Fibroblast of skin of right quadriceps (primary cell): Measurements from ENCODE around the gene CABLES1.
A peak's percentile ranks its signal among the peaks of the same experiment; 100 is the strongest.
"Not testable (repeated sequence)": the region's sequence is repeated elsewhere in the genome, so short reads cannot be mapped to it uniquely, and the experiment has no call there.

Experiments used
- DNase-seq: peaks from one replicate; pipeline ENCODE4 v3.0.0-alpha.2; 2013

Gene CABLES1

DNA sequence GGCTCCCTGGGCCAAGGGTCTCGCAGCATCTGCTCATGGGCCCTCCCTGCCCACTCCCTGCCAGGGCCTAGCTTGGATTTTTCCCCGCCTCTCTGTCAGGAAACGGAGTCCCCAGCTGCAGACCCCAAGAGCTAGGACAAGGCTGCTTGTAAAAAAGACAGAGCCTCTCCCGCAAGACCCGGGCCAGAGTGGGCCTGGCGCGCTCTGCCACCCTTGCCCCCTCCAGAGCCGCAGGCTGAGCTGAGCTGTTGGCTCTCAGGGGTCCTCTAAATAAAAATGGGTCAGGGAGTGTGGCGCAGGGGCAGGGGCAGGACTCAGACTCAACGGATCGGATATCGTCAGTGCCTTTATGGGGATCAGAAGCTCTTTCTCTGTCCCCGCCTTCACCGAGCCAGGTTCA is 112.6 kb downstream of the CABLES1 start:
- no peak for DNase-seq

DNA sequence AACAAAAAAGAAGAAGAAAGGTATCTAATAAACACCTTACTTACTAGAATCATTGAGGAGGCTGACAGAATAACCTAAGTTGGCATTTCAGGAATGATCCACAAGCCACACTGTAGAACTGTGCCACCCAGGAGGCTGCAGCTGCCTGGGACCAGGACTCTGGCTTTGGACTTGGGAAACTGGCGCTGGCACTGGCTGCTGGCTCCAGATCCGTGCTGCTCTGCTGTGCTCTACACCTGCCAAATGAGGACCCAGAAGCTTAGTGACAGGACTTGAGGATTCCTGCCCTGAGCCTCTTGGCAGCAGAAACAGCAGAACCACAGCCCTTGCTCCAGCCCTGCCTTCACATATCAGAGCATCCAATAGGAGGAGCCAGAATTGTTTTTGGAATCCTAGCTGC is 113.5 kb downstream of the CABLES1 start:
- DNase-seq, result no peak

DNA sequence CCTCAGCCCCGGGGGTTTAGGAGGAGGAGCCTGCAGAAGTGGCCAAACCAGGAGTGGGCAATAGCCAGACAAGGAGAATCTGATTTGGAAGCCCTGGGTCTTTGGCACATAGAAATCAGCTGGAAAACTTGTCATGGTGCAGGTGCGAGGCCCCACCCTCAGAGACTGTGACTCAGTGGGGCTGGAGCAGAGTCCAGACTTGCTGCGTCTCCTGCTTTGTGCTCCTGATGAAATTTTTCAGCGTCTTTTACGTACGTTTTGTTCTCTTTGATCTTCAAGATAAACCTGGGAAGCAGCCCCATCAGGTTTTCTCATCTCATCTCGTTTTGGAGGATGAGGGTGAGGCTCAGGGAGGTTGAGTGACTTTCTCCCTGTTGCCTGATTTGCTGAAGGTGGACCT is 114.1 kb downstream of the CABLES1 start:
- no peak for DNase-seq

DNA sequence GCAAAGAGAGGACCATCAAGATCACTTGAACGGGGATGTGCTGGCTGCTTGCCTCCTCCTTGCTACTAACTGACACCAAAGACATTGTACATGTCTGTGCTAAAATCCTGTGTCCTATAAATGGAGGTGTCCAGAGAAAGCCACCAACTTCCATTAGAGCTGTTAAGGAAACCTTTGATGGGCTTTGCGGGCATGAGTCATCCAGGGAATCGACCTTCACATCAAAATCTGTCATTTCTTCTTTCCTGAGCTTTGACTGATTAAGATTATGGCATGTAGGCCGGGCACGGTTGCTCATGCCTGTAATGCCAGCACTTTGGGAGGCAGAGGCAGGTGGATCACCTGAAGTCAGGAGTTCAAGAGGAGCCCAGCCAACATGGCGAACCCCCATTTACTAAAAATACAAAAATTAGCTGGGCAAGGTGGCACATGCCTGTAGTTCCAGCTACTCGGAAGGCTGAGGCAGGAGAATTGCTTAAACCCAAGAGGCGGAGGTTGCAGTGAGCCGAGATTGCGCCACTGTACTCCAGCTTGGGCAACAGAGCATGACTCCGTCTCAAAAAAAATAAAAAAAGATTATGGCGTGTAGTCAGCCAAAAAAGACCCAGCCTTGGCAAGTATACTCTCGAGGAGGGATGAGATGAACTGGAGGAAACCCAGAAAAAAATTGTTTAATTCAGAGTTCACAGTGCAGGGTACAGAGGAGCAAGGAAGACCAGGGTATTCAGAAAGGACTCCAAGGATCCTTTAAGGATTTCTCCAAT is 115.8 kb downstream of the CABLES1 start:
- no peak for DNase-seq

DNA sequence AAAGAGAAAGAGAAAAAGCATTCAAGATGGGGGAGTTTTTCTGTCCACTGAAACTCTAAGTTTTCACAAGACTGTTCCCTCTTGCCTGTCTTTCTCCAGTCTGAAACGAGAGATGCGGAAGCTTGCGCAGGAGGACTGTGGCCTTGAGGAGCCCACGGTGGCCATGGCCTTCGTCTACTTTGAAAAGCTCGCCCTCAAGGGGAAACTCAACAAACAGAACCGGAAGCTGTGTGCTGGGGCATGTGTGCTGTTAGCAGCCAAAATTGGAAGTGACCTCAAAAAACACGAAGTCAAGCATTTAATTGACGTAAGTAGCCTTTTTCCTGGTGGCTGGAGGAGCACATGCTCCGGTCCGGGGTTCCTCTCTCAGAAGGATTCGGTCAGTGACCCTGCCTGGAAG is 118.3 kb downstream of the CABLES1 start:
- DNase-seq, result no peak

DNA sequence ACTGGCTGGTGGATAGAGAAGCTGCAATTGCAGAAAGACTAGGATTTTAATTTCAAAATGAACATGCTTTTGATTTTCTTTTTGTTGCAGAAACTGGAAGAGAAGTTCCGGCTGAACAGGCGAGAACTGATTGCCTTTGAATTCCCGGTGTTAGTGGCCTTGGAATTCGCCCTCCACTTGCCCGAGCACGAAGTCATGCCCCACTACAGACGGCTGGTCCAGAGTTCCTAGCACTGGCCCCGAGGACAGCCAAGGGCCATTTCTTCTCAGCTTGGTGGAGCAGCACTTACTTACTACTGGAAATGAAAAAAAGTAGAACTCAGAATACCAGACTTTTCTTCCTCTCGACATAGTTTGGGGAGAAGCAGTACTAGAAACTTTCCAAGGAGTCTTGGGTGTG is 121.9 kb downstream of the CABLES1 start:
- no peak for DNase-seq

DNA sequence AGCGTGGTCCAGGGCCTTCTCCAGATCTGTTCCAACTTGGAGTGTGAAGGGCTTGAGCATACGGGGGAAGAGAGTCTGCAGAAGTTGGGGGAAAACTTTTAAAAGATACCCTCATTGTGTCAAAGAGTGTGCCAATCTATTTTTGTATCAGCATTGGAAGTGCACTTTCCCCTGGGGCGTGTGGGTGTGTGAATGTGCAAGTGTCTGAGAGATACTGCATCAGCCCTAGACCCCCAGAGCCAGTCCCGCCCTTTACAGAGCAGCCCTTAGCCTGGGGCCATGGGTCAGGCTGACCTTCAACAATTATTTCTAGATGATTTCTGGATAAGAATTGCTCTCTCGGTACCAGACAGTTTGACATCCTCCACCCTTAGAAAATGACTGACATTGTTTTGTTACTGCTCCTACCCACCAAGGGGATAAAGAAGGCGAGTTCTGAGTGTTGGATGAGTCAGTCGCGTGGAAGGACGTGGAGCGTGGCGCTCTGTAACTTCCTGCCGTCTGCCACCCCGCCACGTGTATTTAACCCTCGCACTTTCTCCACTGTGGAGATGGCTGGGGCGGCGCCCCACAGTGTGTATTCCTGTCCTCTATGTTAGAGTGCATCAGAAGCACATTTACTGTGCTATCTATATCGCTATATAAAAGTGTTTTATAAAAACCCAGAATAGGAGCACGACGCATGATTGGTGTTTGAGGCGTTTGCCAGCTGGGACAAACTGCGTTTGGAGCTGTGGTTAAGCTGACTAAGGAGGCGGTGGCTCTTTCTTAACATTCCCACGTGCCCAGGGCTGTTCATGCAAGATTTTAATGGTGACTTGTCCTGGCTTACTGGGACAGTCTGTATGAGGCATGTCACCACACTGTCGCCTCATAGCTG is 122.6 kb downstream of the CABLES1 start:
- DNase-seq, result peak; percentile 47

DNA sequence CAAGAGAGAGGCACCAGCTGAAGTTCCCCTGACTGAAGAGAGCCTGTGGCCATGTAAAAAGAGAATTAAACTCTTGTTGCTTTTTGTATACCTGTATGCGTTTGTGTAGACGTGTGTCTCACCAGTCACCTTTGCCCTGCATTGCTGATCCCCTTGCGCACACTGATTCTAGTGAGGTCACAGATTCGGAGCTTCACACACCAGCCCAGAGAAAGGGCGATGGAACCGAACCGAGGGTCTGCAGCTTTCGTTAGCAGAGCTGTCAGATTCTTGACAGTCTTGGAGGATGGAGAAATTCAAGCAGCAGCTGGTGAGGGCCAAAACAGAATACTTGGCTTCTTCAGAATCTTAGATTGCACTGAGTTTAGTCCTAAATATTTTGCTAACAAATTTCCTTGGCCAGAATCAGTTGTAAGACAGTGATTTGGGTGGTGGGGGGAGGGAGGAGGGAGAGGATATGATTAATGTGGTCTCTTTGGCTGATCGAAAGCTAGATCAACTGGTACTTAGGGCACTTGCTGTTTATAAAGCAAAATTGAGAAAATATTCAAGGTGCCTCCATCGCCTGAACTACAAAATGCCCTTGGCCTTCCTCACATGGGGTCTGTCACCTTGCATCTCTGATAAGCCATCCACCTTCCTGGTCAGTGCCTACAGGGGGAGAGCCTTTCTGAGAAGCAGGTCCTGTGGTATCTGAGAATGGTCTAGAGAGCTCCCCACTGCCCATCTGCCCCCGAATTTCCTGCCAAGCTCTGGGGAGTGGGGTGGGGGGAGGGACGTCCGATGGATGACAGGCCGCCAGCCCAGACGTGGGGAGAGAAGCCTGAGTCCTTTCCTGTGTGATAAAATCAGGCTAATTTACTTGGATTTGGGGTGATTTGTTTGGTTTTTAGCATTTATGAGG is 123.5 kb downstream of the CABLES1 start:
- no peak for DNase-seq

DNA sequence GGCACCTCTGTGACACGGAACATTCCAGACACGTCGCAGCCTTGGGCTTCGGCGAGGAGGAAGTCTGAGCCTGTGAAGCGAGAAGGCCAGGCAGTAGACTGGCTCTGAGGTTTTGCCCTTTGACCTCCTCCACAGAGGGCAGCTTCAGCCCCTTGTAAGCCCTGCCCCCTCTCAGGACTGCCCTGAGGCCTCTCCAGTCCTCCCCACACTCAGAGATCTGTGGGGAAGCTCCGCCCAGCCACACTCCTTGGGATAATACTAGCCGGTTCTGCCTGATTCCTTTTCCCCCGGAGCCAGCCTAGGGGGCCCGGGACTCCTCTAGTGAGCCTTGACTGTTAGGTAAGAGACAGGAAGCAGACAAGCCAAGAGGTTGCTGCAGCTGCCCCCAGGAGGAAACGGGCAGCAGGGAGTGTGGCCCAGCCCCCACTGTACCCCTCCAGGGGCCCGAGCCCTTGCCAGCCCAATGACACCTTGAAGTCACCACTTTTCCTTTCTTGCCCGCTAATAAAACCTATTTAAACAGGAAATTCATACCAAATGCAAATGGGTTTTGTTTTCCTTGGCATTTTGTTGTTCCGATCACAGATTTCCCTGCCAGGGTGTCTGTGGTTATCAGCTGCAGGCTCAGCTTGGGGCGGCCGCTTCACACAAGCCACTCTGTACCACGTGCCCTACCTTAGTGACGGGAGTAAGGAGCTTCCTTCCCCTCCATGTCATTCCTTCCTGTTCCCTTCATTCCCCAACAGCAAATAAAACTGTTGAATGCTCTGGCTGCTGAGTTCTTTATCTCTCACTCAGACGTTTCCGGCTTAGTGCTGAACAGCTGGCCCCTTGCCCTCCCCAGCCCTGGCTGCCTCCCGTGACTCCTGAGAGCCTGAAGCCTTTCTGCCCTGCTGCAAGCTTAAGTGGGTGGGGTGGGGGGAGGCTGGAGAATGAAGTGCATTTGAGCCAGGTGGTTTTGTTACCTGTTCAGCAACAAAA is 124.7 kb downstream of the CABLES1 start:
- peak; percentile 75 for DNase-seq

DNA sequence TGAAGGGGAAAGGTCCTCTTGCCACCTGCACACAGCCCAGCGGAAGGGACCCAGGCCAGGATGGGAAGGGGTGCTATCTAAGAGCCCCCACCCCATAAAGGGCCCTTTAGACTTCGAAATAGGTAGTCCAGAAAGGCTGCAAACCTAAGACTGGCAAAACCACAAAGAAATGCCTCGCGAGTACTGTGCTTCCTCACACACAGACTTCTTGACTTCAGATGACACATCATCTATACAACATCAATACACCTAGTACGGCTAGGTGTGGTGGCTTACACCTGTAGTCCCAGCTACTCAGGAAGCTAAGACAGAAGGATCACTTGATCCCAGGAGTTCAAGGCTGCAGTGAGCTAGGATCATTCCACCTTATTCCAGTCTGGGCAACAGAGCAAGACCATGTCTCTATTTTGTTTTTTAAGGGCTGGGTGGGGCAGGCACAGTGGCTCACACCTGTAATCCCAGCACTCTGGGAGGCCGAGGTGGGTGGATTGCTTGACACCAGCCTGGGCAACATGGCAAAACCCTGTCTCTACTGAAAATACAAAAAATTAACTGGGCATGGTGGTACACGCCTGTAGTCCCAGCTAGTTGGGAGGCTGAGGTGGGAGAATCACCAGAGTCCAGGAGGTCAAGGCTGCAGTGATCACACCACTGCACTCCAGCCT is 125.8 kb downstream of the CABLES1 start:
- DNase-seq, result no peak

DNA sequence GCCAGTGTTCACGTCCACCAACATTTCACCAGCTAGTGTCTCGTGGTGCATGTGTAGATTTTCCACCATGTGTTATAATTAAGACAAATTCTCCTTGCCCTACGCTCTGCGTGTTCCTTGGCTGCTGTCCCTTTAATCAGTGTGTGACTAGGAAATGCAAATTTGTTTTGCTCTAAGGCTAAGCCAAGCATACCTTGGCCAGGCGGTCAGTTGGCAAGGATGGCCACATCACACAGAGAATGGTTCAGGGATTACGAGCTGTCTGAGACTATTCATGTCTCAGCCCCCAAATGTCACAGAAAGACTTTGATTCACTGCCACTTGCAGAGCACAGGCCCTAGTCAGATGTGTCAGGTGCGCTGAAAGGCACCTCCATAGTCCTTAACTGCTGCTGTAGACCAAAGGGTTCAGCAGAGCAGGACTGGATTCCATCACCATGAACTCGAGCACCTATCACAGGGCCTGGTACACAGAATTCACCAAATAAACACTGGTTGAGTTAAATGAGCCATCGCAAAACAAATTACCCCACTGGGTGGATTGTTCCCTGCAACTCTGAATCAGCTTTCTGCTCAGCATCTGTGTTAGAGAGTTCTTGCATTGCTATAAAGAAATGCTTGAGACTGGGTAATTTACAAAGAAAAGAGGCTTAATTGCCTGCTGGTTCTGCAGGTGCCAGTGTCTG is 128.4 kb downstream of the CABLES1 start:
- DNase-seq, result no peak

DNA sequence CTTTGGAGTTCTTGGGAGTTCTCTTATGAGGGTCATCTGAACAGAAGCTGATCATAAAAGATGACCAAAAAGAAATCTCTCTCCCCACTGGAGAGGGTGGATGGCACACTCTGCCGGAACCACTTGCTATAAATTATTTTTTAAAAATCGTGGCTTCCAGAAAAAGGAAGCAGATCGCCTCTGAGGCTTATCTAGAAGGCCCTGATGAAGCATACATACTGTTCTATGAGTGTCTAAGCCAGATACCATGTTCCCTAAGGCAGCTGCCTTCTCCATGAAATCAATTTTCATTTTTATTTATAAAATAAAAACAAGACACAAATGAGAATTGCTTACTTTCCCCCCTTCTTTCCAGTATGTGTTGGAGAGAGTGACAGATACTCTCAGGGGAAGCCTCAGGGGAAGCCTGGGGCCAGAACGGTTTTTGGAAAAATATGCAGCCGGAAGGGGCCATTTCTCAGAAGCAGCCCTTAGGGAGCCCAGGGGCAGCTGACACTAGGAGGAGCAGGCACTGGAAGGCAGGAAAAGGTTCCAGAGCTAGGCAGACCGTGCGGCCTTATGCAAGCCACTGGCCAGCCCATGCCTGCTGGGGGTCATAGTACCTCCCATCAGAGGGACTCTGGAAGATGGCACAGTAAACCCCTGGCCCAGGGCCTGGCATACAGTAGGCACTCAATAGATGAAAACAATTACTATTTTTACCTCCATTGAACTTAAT is 130.6 kb downstream of the CABLES1 start:
- no peak for DNase-seq

DNA sequence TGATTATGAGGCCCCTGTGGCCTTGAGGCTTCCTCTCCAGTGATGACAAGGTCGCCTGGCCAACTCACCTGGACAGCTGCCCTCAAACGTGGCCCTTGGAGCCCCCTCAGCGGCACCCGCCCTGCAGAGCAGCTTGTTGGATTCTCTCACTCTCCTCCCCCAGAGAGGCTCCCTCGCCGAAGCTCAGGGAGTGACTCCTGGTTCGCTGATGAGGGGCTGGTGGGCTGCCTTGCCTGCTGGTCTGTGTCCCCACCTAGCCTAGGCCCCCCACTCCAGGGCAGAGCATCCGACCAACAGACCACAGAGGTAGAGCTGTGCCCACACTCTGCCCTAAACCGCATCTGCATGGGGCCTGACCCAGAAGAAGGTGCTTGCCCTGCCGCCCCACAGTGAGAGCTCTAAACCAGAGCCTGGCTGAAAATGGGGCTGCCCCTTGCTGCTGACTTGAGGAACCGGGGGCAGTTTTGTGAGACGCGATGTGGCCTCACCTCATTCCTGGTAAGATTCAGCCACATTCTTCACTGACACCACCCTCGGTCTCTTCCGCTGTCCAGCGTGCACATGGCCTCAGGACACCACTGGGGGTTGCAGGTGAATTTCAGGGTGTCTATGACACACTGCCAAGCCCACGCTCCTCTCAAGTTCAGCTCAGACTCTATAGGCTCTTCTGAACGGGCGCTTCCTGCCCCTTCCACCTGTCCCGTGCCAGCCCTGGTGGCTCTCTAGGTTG is 131.6 kb downstream of the CABLES1 start:
- no peak for DNase-seq

DNA sequence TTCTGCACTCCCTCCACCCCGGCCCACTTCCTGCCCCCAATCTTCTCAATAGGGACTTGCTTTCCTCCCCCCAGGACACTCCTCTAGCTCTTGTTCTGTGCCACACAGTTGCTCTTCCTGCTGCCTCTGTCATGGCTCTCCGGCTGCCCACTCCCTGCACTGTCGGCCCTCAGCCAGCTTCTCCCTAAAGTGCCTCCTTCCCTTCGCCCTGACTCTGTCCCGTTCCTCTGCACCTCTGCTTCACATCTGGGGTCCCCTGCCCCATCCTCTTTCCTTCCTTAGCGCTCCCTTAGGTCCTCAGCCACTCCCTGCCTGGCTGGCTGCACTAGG is 132.1 kb downstream of the CABLES1 start:
- no peak for DNase-seq

DNA sequence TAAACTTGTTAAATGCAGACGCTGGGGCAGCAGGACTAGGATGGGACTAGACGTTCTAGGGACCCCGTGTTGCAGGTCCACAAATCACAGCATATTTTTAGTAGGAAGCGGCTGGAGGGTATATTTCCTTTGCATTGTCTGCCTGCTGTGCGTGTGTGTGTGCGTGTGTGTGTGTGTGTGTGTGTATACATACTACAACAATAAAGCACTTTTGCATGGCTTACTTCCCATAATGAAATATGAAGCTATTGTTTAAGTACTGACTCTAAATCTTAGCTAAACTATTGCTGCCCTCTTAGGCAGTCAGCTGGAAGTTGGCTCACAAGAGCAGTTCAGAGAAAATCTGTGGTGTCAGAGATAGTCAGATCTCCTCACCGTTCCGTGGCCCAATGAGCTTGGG is 133.4 kb downstream of the CABLES1 start:
- DNase-seq, result no peak

DNA sequence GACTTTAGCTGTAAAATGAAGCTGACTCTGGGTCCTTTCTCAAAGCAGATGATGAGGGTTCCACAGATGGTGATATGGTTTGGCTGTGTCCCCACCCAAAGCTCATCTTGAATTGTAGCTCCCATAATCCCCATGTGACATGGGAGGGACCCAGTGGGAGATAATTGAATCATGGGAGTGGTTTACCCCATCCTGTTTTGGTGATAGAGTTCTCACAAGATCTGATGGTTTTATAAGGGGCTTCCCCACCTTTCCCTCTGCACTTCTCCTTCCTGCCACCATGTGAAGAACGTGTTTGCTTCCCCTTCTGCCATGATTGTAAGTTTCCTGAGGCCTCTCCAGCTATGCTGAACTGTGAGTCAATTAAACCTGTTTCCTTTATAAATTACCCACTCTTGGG is 133.8 kb downstream of the CABLES1 start:
- not testable (repeated sequence) for DNase-seq

DNA sequence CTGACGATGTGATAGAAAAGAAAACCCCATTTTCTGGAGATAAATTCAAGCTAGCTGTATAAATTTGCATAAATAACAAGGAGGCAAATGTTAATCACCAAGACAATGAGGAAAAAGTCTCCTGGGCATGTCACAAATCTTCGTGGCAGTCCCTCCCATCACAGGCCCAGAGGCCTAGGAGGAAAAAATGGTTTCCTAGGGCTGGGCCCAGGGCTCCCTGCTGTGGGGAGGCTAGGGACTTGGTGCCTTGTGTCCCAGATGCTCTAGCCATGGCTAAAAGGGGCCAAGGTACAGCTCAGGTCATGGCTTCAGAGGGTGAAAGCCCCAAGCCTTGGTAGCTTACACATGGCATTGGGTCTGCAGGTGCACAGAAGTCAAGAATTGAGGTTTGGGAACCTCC is 134.6 kb downstream of the CABLES1 start:
- no peak for DNase-seq

DNA sequence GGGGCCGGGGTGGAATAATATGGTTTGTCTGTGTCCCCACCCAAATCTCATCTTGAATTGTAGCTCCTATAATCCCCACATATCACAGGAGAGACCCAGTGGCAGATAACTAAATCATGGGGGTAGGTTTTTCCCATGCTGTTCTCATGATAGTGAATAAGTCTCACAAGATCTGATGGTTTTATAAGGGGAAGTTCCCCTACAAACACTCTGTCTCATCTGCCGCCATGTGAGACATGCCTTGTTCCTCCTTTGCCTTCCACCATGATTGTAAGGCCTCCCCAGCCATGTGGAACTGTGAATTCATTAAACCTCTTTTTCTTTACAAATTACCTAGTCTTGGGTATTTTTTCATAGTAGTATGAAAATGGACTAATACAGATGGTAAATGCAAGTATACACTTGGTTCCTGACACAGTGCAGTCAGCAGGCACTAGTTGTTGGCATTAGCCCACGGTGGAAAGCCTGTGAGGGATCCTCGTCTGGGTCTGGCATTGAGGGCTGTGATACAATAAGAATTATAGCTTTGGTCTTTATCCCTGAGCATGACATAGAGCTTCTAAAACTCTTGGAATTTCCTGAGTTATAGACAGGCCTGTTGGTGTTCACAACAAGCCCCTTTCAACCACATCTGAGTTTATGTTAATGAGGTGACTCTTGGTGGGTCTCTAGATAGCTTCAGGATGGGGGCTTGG is 135.8 kb downstream of the CABLES1 start:
- DNase-seq, result peak; percentile 72
